ENCODE data around the gene ARHGAP45.
"Not testable (repeated sequence)": the region's sequence is repeated elsewhere in the genome, so short reads cannot be mapped to it uniquely, and the experiment has no call there.

The ARHGAP45 gene

DNA sequence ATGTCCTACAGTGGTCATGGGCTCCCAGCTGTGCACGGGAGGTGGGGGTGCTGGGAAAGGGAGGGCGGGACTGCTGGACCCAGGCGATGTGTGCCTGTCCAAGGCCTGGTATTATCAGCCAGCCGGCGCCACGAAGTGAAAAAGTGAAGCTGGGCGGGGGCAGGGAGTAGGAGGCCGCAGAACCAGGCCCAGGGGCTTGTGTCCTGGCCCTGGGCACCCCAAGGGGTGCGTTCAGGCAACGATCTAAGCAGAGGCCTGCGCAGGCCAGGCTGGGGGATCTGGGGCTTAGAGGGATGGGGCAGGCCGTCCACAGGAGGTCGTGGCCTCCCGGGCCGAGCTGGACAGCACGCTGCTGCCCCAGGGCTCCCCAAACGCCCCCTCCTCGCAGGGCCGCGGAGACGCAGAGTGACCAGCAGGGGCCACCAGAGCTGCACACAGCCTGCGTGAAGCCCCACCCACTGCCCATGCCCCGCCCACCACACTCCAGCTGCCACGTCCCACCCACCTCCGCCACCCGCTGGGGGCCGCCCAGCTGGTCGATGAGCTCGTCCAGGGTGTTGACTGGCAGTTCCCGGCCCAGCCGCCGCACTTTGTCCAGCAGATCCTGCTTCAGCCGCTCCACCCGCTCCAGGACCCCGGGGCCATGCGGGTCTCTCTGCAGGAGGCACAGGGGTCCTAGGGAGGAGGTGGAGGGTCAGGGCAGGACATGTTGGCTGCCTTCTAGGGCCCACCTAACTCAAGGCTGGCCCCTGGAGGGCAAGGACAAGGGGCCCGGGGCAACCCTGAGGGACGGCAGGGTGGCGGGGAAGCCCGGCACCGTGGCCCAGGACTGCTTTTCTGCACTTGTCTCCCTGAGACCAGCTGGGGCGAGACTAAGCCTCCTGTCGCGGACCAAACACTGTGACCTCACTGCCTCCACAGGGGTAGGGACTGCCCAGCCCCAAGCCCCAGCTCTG is 46.3 kb downstream of the ARHGAP45 start:
- in situ Hi-C loops (cut with MboI; ENCODE audit: low sequenced_read_pairs) = no loop called here

GRCh38 chr19:1113986-1114483 is 47.1 kb downstream of the ARHGAP45 start:
- in situ Hi-C loops (cut with MboI; ENCODE audit: low sequenced_read_pairs) = no loop called here

DNA sequence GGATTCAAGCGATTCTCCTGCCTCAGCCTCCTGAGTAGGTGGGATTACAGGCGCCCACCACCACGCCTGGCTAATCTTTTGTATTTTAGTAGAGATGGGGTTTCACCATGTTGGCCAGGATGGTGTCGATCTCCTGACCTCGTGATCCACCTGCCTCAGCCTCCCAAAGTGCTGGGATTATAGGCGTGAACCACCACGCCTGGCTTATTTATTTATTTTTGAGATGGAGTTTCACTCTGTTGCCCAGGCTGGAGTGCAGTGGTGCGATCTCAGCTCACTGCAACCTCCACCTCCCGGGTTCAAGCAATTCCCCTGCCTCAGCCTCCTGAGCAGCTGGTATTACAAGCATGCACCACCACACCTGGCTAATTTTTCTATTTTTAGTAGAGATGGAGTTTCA is 47.8 kb downstream of the ARHGAP45 start:
- in situ Hi-C loops (cut with MboI; ENCODE audit: low sequenced_read_pairs) = not testable (repeated sequence)

GRCh38 chr19:1115646-1116420 is 48.9 kb downstream of the ARHGAP45 start:
- in situ Hi-C loops (cut with MboI; ENCODE audit: low sequenced_read_pairs) = no loop called here

DNA sequence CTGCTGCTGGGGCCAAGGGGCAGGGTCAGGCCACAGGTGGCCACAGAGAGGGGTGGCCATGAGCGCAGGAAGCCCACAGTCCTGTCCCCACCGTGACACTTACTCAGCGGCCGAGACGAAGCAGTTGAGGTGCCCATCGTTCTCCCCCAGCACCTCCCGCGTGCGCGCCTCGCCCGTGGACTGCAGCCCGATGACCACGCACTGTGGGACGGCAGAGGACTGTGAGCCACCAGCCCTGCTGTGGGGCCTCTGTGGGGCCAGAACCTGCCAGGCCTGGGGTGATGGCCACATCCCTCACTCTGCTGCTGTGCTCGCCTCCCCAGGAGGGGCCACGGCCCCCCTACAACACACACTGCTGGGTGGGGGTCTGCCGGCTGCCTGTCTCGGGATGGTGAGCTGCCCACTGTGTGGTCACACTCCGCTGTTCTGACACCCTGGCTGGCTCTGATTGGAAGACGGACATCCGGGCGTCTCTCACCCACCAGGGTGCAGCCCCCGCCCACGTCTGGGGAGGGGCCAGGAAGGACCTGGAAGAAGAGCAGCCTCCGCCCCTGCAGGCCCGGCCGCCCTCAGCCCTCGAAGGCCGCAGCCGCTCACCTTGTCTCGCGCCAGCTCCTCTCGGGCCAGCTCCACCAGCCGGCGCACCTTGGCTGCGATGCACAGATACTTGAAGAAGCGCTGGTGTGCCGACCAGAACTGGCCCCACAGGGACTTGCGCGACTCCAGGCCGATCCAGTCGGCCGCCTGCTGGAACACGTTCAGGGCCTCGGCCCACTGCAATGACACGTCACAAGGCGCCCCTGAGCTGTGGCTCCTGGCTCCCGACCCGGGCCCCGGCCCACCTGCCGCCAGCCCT is 50.0 kb downstream of the ARHGAP45 start:
- in situ Hi-C loops (cut with MboI; ENCODE audit: low sequenced_read_pairs) = no loop called here

GRCh38 chr19:1117654-1118053 is 50.7 kb downstream of the ARHGAP45 start:
- in situ Hi-C loops (cut with MboI; ENCODE audit: low sequenced_read_pairs) = no loop called here

- in situ Hi-C loops (cut with MboI; ENCODE audit: low sequenced_read_pairs) = no loop called here
These were observed 52.0 kb downstream of the ARHGAP45 start for GRCh38 chr19:1118999-1119398.

- in situ Hi-C loops (cut with MboI; ENCODE audit: low sequenced_read_pairs) = no loop called here
These were observed 52.7 kb downstream of the ARHGAP45 start for GRCh38 chr19:1119475-1120217.

- in situ Hi-C loops (cut with MboI; ENCODE audit: low sequenced_read_pairs) = no loop called here
These were observed 54.4 kb downstream of the ARHGAP45 start for GRCh38 chr19:1121395-1121794.

DNA sequence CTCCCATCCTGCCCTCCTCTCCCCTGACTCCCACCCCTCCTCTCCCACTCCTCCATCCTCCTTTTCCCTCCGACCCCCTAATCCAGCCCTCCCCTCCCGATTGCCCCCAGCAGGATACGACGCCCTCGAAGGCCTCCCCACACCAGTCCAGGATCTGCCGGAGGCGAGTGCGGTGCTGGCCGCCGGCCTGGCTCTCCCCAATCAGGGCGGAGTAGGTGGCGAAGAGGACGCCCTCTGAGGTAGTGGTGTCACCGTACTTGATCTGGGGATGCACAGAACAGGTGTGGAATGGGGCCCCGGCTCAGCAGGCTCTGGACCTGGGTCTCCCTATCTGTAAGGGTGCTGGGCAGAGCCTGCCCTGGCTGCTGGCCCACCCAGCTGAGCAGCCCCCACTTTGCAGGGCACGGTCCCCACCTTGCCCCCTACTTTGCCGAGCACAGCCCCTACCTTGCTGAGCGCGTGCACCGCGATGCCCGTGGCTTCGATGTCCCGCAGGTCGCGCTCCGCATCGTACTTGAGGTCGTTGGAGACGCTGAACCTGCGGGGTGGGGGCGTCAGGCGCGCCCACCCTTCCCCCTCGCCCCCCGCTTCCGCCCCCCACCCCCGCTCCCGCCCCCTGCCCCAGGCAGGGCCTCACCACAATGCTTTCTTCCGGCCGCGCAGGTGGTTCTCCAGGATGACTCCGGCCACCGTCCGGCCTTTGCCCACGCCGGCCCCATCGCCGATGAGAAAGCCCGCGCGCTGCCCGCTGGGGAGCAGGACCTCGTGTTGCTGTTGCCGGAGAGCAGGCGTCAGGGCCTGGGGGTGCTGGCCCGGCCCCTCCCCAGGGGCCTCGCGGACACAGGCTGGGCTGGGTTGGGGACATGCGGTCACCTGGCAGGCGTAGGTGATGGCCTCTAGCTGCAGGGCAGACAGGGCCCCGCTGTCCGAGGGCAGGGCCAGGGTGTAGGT is 55.3 kb downstream of the ARHGAP45 start:
- in situ Hi-C loops (cut with MboI; ENCODE audit: low sequenced_read_pairs) = no loop called here

- in situ Hi-C loops (cut with MboI; ENCODE audit: low sequenced_read_pairs) = no loop called here
These were observed 56.0 kb downstream of the ARHGAP45 start for GRCh38 chr19:1122972-1123363.

GRCh38 chr19:1123381-1123780 is 56.4 kb downstream of the ARHGAP45 start:
- in situ Hi-C loops (cut with MboI; ENCODE audit: low sequenced_read_pairs) = no loop called here

DNA sequence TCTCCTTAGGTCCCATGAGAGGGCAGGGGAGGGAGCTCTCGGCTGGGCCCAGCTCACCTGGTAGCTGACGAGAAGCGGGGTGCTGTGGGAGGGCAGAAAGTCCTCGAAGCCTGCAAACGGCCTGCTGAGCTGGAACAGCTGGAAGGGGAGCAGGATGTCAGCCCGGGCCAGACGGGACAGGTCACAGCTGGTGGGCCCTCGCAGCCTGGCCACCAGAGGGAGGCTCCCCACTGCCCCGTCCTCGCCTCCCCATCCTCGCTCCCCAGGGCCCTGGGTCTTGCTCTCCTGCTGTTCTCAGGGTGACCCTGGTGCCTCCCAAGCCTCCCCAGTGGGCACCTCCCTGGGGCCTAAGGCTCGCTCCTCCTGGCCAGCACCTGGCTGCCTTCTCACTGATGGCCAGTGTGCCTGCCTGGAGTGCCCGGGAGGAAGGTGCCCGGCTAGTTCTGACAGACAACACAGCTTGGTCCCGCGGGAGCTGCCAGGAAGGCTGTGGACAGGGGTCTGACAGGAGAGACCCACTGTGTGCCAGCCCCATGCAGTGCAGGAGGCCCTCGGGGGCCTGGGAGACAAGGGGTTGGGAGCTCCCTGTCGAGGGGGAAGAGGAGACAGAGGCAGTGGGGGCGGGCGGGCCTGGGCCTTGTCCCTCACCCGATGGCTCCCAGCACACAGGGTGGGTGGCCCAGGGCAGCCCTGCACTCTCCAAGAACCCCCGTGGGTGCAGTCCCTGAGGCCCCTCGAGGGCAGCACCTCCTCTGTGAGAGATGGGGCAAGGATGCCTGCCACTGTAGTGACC is 57.1 kb downstream of the ARHGAP45 start:
- in situ Hi-C loops (cut with MboI; ENCODE audit: low sequenced_read_pairs) = no loop called here

- in situ Hi-C loops (cut with MboI; ENCODE audit: low sequenced_read_pairs) = no loop called here
These were observed 58.9 kb downstream of the ARHGAP45 start for GRCh38 chr19:1125601-1126467.

GRCh38 chr19:1126984-1127760 is 60.2 kb downstream of the ARHGAP45 start:
- in situ Hi-C loops (cut with MboI; ENCODE audit: low sequenced_read_pairs) = no loop called here

DNA sequence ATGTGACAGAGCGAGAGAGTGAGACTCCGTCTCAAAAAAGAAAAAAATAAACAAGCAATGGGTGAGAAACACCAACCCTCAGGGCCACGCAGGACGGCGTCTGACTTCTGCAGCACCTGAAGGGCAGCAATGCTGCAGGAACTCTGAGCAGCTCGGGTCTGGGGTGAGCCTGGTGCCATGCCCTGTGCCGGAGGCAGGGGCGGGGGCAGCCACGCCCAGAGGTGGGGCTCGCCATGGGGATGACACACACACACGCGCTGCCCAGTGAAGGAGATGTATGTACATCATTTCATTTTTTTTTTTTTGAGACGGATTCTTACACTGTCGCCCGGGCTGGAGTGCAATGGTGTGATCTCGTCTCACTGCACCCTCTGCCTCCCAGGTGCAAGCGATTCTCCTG is 61.1 kb downstream of the ARHGAP45 start:
- in situ Hi-C loops (cut with MboI; ENCODE audit: low sequenced_read_pairs) = no loop called here
